HCT116 (cell line): ENCODE data around the gene HJURP. TPM values are rescaled to one million over a fixed set of nuclear protein-coding genes. Genes with fewer than 3 reads are reported as not detected.
"Not testable (repeated sequence)": the region's sequence is repeated elsewhere in the genome, so short reads cannot be mapped to it uniquely, and the experiment has no call there.

Experiments
- ATAC-seq: fragments of 200-7000 bp; cut with Tn5 transposase; 2 replicates; pipeline ENCODE4 v1.9.1; 2020; ENCODE audit warnings: mild to moderate bottlenecking, moderate library complexity
- BruUV-seq: library from RNA; stranded (reverse); fragments of 400-500 nt; replicated peaks from 2 replicates; lab custom pipeline; 2021; lab: Mats Ljungman, UMichigan
- CTCF ChIA-PET: fragments of 300-600 bp; sonication (Branson Sonifier 250); formaldehyde crosslinking; loops from one replicate; lab custom pipeline; 2021; ENCODE audit warnings: antibody characterized with exemption; lab: Charles Lee
- POLR2A ChIA-PET: fragments of 300-600, 350-600 bp; sonication (Branson Sonifier 250); formaldehyde crosslinking; loops from one replicate; lab custom pipeline; 2021; ENCODE audit warnings: antibody characterized with exemption; lab: Charles Lee
- RAD21 ChIA-PET, 2 experiments: fragments of 300-600 bp; sonication (Branson Sonifier 250); formaldehyde crosslinking; loops; one replicate each; lab custom pipeline; 2023; ENCODE audit warnings: low total read pairs in 2 of 2; ENCODE audit not compliant: uncharacterized antibody in 2 of 2, unreplicated experiment in 2 of 2, low non-redundant PET in 1 of 2; lab: Charles Lee
- DNase-seq: peaks from one replicate; pipeline ENCODE4 v3.0.0-alpha.2; 2010; ENCODE audit warnings: low read depth, low spot score
- H2AFZ ChIP-seq: fragments of 200-600 bp; shearing (Covaris generic), sonication (generic); 2 replicates; pipeline ENCODE4 v1.6.1; 2017; ENCODE audit warnings: low read depth, mixed run types, mixed read lengths, antibody characterized with exemption, low read length; ENCODE audit not compliant: poor library complexity, severe bottlenecking
- H3K27ac ChIP-seq: 2 replicates; pipeline ENCODE4 v1.5.1; 2012; ENCODE audit warnings: low read depth, low read length
- H3K27me3 ChIP-seq: fragments of 200-600 bp; sonication (generic); 2 replicates; pipeline ENCODE4 v1.6.1; 2016; ENCODE audit warnings: mixed run types, low read length, mixed read lengths; ENCODE audit not compliant: insufficient read depth
- H3K36me3 ChIP-seq, 2 experiments: fragments of 200-500 bp in 1 of 2; fragments of 200-600 bp in 1 of 2; sonication (Bioruptor generic) in 1 of 2; sonication (generic) in 1 of 2; 2 replicates each; pipeline versions ENCODE4 v1.5.1 to v1.6.1; 2014 to 2016; ENCODE audit warnings: low read length in 2 of 2, inconsistent platforms in 1 of 2, mixed read lengths in 1 of 2, mixed run types in 1 of 2; ENCODE audit not compliant: insufficient read depth in 2 of 2, control insufficient read depth in 1 of 2
- H3K4me1 ChIP-seq, 2 experiments: fragments of 200-600 bp in 1 of 2; sonication (generic) in 1 of 2; 2 replicates each; pipeline versions ENCODE4 v1.5.1 to v1.6.1; 2012 to 2017; ENCODE audit warnings: low read length in 2 of 2, inconsistent platforms in 1 of 2, mild to moderate bottlenecking in 1 of 2, mixed read lengths in 1 of 2, mixed run types in 1 of 2, moderate library complexity in 1 of 2; ENCODE audit not compliant: insufficient read depth in 2 of 2, control insufficient read depth in 1 of 2
- H3K4me2 ChIP-seq: fragments of 200-600 bp; sonication (generic); 2 replicates; pipeline ENCODE4 v1.6.1; 2017; ENCODE audit warnings: mixed run types, low read length, mixed read lengths
- H3K4me3 ChIP-seq, 2 experiments: fragments of 200-600 bp in 1 of 2; sonication (generic) in 1 of 2; replicated peaks in 1 of 2; 2 replicates each; pipeline ENCODE4 v1.5.1; 2011 to 2016; ENCODE audit warnings: low read length in 2 of 2, control low read depth in 1 of 2, low read depth in 1 of 2, mild to moderate bottlenecking in 1 of 2, mixed read lengths in 1 of 2, mixed run types in 1 of 2
- H3K79me2 ChIP-seq: fragments of 200-600 bp; sonication (generic); 2 replicates; pipeline ENCODE4 v1.6.1; 2017; ENCODE audit warnings: mild to moderate bottlenecking, mixed run types, low read length, moderate library complexity, mixed read lengths; ENCODE audit not compliant: insufficient read depth
- H3K9ac ChIP-seq: fragments of 200-600 bp; sonication (generic); 2 replicates; pipeline ENCODE4 v1.6.1; 2016; ENCODE audit warnings: low read length, mixed read lengths
- H3K9me2 ChIP-seq: fragments of 200-600 bp; sonication (generic), shearing (Covaris generic); 2 replicates; pipeline ENCODE4 v1.6.1; 2017; ENCODE audit warnings: mixed run types, mild to moderate bottlenecking, moderate library complexity; ENCODE audit not compliant: insufficient read depth
- H3K9me3 ChIP-seq, 2 experiments: fragments of 200-500 bp in 1 of 2; fragments of 200-600 bp in 1 of 2; sonication (Bioruptor generic) in 1 of 2; sonication (generic) in 1 of 2; 2 replicates each; pipeline ENCODE4 v1.6.1; 2014 to 2017; ENCODE audit warnings: low read length in 2 of 2, mixed read lengths in 2 of 2, inconsistent platforms in 1 of 2, low read depth in 1 of 2, mild to moderate bottlenecking in 1 of 2, mixed run types in 1 of 2, moderate library complexity in 1 of 2; ENCODE audit not compliant: control insufficient read depth in 1 of 2, insufficient read depth in 1 of 2
- H4K20me1 ChIP-seq: fragments of 200-600 bp; sonication (generic), shearing (Covaris generic); 2 replicates; pipeline ENCODE4 v1.6.1; 2017; ENCODE audit warnings: mixed run types, mild to moderate bottlenecking, moderate library complexity; ENCODE audit not compliant: insufficient read depth
- ATF3 ChIP-seq: IDR thresholded peaks from 2 replicates; pipeline ENCODE4 v1.6.1; 2012
- CEBPB ChIP-seq: IDR thresholded peaks from 2 replicates; pipeline ENCODE4 v1.6.1; 2012; ENCODE audit warnings: low read depth
- ELF1 ChIP-seq: IDR thresholded peaks from 2 replicates; pipeline ENCODE4 v1.6.1; 2012; ENCODE audit warnings: low read depth, borderline replicate concordance
- JUND ChIP-seq: IDR thresholded peaks from 2 replicates; pipeline ENCODE4 v1.6.1; 2012
- POLR2A ChIP-seq: IDR thresholded peaks from 2 replicates; pipeline ENCODE4 v1.7.0; 2011; ENCODE audit warnings: borderline replicate concordance; ENCODE audit not compliant: insufficient read depth, insufficient read length; ENCODE audit errors: extremely low read depth
- POLR2AphosphoS5 ChIP-seq: IDR thresholded peaks from 2 replicates; pipeline ENCODE4 v1.6.1; 2011; ENCODE audit warnings: mild to moderate bottlenecking, low read depth, low read length, moderate library complexity
- RAD21 ChIP-seq: IDR thresholded peaks from 2 replicates; pipeline ENCODE4 v1.6.1; 2012; ENCODE audit warnings: low read depth, mild to moderate bottlenecking
- REST ChIP-seq: IDR thresholded peaks from 2 replicates; pipeline ENCODE4 v1.6.1; 2012; ENCODE audit warnings: low read depth
- TCF7L2 ChIP-seq: IDR thresholded peaks from 2 replicates; pipeline ENCODE4 v1.7.0; 2011; ENCODE audit warnings: borderline replicate concordance, inconsistent platforms; ENCODE audit not compliant: insufficient read depth, insufficient read length; ENCODE audit errors: extremely low read depth
- ZBTB33 ChIP-seq: IDR thresholded peaks from 2 replicates; pipeline ENCODE4 v1.6.1; 2011; ENCODE audit warnings: mild to moderate bottlenecking, low read length, moderate library complexity; ENCODE audit not compliant: insufficient replicate concordance; ENCODE audit errors: extremely low read depth
- ZFX ChIP-seq: fragments of 450-650 bp; IDR thresholded peaks from 2 replicates; pipeline ENCODE4 v1.6.1; 2017
- intact Hi-C: fragments of 100-400 bp; cut with micrococcal nuclease; formaldehyde crosslinking; loops from 2 replicates; pipeline ENCODE4 v1.10.0; 2022
- total RNA-seq: library from RNA; stranded (reverse); gene quantifications from one replicate; pipeline ENCODE4 v1.2.1, GENCODE V29; 2021; ENCODE audit not compliant: unreplicated experiment

Gene HJURP
- total RNA-seq, 1 experiment from 2014 or later: 64.1 TPM

- no peak overlapping the region for H3K4me2 ChIP-seq
- no peaks in the 10 kb centered on the region for H3K9me3 ChIP-seq
- POLR2A ChIA-PET: no interaction called here
- H2AFZ ChIP-seq: no peak overlapping the region
- intact Hi-C loops: no loop called here
- H3K27me3 ChIP-seq: peaks cover 28% of the 10 kb centered on the region
- H4K20me1 ChIP-seq: no peaks in the 10 kb centered on the region
- no peaks in the 10 kb centered on the region for H3K79me2 ChIP-seq
- H3K4me1 ChIP-seq: no peaks in the 10 kb centered on the region
- H3K9ac ChIP-seq: no peak overlapping the region
- no peaks in the 10 kb centered on the region for H3K9me2 ChIP-seq
- RAD21 ChIA-PET: no interaction called here
- DNase-seq (no peak), ATAC-seq (no peak)
- TF ChIP-seq REST (no peak), ZBTB33 (no peak), POLR2AphosphoS5 (no peak), ATF3 (no peak), CEBPB (no peak), ZFX (no peak), RAD21 (no peak), JUND (no peak), ELF1 (no peak), POLR2A (no peak), TCF7L2 (no peak)
- no peaks in the 10 kb centered on the region for H3K36me3 ChIP-seq
- CTCF ChIA-PET: no interaction called here
- H3K4me3 ChIP-seq: no peak overlapping the region
- H3K27ac ChIP-seq: no peak overlapping the region
- BruUV-seq: no TSS peak
Measured at GRCh38 chr2:233901367-233901766, 47.0 kb upstream of the HJURP start.

GRCh38 chr2:233896253-233896652, 41.9 kb upstream of the HJURP start:
- H3K9ac ChIP-seq, H2AFZ ChIP-seq, H4K20me1 ChIP-seq, H3K9me3 ChIP-seq, H3K4me1 ChIP-seq, RAD21 ChIA-PET, H3K79me2 ChIP-seq, POLR2A ChIA-PET, CTCF ChIA-PET, H3K27me3 ChIP-seq, H3K4me2 ChIP-seq, BruUV-seq, H3K4me3 ChIP-seq, intact Hi-C loops, H3K9me2 ChIP-seq, H3K27ac ChIP-seq, ATAC-seq, DNase-seq, H3K36me3 ChIP-seq: not testable (repeated sequence)
